GM15510 (cell line): ENCODE results near the gene SYNGR2.

Experiments used
- POLR2A ChIP-seq: IDR thresholded peaks from 3 replicates; pipeline ENCODE4 v1.6.1; 2011; ENCODE audit warnings: borderline replicate concordance; ENCODE audit not compliant: insufficient read length; ENCODE audit errors: extremely low read depth

SYNGR2 gene

DNA sequence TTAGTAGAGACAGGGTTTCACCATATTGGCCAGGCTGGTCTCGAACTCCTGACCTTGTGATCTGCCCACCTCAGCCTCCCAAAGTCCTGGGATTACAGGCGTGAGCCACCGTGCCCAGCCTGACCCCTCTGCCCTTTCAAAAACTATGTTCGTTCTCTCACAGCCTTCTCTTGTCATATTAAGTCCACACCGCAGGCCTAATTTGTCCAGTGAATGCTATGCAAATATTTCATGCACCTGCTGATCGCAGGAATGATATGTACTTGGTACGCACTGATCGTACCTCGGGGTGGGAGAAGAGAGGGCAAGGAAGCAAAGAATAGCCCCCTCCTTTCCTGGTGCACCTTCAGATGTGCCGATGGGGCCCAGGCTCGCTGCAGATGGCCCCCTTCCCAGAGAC lies 42.7 kb downstream of the SYNGR2 start:
- no peak for TF ChIP-seq POLR2A

DNA sequence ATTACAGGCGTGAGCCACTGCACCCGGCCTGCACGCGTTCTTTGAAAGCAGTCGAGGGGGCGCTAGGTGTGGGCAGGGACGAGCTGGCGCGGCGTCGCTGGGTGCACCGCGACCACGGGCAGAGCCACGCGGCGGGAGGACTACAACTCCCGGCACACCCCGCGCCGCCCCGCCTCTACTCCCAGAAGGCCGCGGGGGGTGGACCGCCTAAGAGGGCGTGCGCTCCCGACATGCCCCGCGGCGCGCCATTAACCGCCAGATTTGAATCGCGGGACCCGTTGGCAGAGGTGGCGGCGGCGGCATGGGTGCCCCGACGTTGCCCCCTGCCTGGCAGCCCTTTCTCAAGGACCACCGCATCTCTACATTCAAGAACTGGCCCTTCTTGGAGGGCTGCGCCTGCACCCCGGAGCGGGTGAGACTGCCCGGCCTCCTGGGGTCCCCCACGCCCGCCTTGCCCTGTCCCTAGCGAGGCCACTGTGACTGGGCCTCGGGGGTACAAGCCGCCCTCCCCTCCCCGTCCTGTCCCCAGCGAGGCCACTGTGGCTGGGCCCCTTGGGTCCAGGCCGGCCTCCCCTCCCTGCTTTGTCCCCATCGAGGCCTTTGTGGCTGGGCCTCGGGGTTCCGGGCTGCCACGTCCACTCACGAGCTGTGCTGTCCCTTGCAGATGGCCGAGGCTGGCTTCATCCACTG lies 45.8 kb downstream of the SYNGR2 start, which contains the start of gene BIRC5:
BIRC5 (plus strand) TSS at position 238 of the 690 bp plus-strand sequence; CDS start at position 302, 64 bp downstream.
- peak; percentile 69 for TF ChIP-seq POLR2A

DNA sequence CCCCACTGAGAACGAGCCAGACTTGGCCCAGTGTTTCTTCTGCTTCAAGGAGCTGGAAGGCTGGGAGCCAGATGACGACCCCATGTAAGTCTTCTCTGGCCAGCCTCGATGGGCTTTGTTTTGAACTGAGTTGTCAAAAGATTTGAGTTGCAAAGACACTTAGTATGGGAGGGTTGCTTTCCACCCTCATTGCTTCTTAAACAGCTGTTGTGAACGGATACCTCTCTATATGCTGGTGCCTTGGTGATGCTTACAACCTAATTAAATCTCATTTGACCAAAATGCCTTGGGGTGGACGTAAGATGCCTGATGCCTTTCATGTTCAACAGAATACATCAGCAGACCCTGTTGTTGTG lies 46.3 kb downstream of the SYNGR2 start:
- no peak for TF ChIP-seq POLR2A

DNA sequence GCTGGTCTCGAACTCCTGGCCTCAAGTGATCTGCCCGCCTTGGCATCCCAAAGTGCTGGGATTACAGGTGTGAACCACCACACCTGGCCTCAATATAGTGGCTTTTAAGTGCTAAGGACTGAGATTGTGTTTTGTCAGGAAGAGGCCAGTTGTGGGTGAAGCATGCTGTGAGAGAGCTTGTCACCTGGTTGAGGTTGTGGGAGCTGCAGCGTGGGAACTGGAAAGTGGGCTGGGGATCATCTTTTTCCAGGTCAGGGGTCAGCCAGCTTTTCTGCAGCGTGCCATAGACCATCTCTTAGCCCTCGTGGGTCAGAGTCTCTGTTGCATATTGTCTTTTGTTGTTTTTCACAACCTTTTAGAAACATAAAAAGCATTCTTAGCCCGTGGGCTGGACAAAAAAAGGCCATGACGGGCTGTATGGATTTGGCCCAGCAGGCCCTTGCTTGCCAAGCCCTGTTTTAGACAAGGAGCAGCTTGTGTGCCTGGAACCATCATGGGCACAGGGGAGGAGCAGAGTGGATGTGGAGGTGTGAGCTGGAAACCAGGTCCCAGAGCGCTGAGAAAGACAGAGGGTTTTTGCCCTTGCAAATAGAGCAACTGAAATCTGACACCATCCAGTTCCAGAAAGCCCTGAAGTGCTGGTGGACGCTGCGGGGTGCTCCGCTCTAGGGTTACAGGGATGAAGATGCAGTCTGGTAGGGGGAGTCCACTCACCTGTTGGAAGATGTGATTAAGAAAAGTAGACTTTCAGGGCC lies 51.2 kb downstream of the SYNGR2 start:
- no peak for TF ChIP-seq POLR2A
